Progenitor cell of endocrine pancreas (in vitro differentiated cells): ENCODE results near the gene NEURL1B. TPM values are rescaled to one million over a fixed set of nuclear protein-coding genes. Genes with fewer than 3 reads are reported as not detected.

Experiments
- DNase-seq: peaks from one replicate; pipeline ENCODE4 v3.0.0; 2021; ENCODE audit warnings: low spot score; ENCODE audit not compliant: unreplicated experiment
- H3K27ac Mint-ChIP-seq: 2 replicates; pipeline ENCODE4 v1.8.0; 2021; ENCODE audit warnings: mild to moderate bottlenecking, moderate library complexity, mixed read lengths
- H3K27me3 Mint-ChIP-seq: 2 replicates; pipeline ENCODE4 v1.8.0; 2021; ENCODE audit warnings: mixed read lengths
- H3K36me3 Mint-ChIP-seq: 2 replicates; pipeline ENCODE4 v1.8.0; 2022; ENCODE audit warnings: mixed read lengths; ENCODE audit not compliant: insufficient read depth
- H3K4me1 Mint-ChIP-seq: 2 replicates; pipeline ENCODE4 v1.8.0; 2021; ENCODE audit warnings: low read depth, mixed read lengths
- H3K4me3 Mint-ChIP-seq: 2 replicates; pipeline ENCODE4 v1.8.0; 2021; ENCODE audit warnings: low read depth, mild to moderate bottlenecking, moderate library complexity, mixed read lengths
- H3K9me3 Mint-ChIP-seq: 2 replicates; pipeline ENCODE4 v1.8.0; 2021; ENCODE audit warnings: low read depth, mixed read lengths
- total RNA-seq: library from RNA; stranded (reverse); gene quantifications from 2 replicates; pipeline ENCODE4 v1.2.1, GENCODE V29; 2021
- TF ChIP-seq, protein P1 (sequence below): fragments of 200-600 bp; sonication (generic); IDR thresholded peaks from one replicate; pipeline ENCODE4 v1.5.0; 2021; ENCODE audit warnings: antibody characterized with exemption, mild to moderate bottlenecking; ENCODE audit not compliant: unreplicated experiment

Gene NEURL1B
- total RNA-seq, 1 donor from 2014 or later: 4.0 TPM

DNA sequence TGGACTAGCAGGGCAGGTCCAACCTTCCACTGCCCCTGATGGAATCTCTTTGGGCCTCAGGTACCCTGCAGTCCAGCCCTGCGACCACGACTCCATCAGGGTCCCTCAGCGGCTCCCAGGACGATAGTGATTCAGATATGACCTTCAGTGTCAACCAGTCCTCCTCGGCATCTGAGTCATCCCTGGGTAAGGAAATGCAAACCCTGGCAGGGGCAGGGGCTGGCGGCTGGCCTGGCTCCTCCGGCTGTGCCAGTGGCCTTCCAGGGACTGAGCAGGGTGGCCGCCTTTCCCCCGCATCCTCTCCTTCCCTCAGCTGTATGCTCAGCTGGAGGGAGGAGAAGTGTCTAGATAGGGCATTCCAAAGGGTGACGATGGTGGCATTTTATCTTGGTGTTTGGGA lies 45.0 kb downstream of the NEURL1B start:
- TF ChIP-seq, protein P1, sequence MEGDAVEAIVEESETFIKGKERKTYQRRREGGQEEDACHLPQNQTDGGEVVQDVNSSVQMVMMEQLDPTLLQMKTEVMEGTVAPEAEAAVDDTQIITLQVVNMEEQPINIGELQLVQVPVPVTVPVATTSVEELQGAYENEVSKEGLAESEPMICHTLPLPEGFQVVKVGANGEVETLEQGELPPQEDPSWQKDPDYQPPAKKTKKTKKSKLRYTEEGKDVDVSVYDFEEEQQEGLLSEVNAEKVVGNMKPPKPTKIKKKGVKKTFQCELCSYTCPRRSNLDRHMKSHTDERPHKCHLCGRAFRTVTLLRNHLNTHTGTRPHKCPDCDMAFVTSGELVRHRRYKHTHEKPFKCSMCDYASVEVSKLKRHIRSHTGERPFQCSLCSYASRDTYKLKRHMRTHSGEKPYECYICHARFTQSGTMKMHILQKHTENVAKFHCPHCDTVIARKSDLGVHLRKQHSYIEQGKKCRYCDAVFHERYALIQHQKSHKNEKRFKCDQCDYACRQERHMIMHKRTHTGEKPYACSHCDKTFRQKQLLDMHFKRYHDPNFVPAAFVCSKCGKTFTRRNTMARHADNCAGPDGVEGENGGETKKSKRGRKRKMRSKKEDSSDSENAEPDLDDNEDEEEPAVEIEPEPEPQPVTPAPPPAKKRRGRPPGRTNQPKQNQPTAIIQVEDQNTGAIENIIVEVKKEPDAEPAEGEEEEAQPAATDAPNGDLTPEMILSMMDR: no peak
- no peak overlapping the region for H3K27ac Mint-ChIP-seq
- H3K4me1 Mint-ChIP-seq: peaks cover 1% of the 10 kb centered on the region
- H3K9me3 Mint-ChIP-seq: peaks cover 6% of the 10 kb centered on the region
- no peak overlapping the region for H3K4me3 Mint-ChIP-seq
- peaks cover 10% of the 10 kb centered on the region for H3K36me3 Mint-ChIP-seq
- peaks cover 39% of the 10 kb centered on the region for H3K27me3 Mint-ChIP-seq
- no peak for DNase-seq

DNA sequence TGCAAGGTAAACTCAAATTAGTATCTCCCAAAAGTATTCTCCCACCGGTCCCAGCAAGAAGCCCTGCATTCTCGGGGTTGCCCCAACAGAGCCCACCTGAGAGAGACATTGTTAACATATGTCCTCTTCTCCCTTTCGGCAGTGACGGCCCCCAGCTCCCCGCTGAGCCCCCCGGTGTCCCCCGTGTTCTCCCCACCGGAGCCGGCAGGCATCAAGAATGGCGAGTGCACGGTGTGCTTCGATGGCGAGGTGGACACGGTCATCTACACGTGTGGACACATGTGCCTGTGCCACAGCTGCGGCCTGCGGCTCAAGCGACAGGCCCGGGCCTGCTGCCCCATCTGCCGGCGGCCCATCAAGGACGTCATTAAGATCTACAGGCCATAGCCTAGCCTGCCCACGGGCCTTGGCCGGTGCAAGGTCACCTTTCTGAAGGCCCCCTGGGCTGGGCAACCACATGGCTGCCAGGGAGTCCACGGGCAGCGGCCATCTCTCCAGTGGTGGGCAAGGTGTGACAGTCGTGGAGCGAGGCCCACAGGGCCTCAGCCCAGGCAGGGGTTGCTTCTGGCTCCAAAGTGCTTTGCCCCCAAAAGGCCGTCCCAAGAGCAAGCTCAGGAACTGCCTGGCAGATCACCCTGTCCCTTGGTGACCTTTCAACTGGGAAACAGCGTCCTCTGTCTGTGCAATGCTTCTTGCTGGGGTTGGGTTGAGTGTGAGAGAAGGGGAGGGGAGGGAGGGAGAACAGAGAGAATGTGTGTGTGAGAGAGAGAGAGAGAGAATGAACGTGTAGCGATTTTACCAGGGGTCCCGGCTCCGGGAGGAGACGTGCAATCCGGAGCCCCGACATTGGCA lies 45.7 kb downstream of the NEURL1B start:
- TF ChIP-seq, protein P1: no peak
- Mint-ChIP-seq H3K27ac (no peak overlapping the region), H3K36me3 (peaks cover 7% of the 10 kb centered on the region), H3K9me3 (peaks cover 2% of the 10 kb centered on the region), H3K4me1 (peaks cover 1% of the 10 kb centered on the region), H3K27me3 (peaks cover 37% of the 10 kb centered on the region), H3K4me3 (no peak overlapping the region)
- DNase-seq: no peak

DNA sequence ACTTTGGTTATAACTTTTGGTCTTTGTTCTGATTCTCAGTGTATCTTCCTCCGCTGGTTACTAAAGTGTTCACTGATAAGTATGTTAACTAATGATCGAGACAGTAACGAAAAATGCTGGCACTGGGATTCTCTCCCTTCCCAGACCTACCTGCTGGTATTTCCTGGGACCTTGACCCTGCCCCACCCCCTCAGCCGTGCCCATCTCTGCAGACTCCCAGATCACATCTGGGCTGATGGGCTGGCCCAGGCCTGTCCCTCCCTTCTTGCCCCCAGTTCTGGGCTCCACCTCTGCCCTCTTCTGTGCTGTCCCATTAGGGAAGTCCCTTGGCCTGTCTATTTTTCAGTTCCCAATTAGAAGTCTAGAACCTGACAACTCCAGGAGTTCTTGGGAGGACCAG lies 46.9 kb downstream of the NEURL1B start:
- H3K4me1 Mint-ChIP-seq: peaks cover 2% of the 10 kb centered on the region
- H3K27me3 Mint-ChIP-seq: peaks cover 26% of the 10 kb centered on the region
- TF ChIP-seq, protein P1: no peak
- no peak overlapping the region for H3K4me3 Mint-ChIP-seq
- no peak overlapping the region for H3K27ac Mint-ChIP-seq
- no peaks in the 10 kb centered on the region for H3K9me3 Mint-ChIP-seq
- no peak for DNase-seq
- H3K36me3 Mint-ChIP-seq: peaks cover 2% of the 10 kb centered on the region

DNA sequence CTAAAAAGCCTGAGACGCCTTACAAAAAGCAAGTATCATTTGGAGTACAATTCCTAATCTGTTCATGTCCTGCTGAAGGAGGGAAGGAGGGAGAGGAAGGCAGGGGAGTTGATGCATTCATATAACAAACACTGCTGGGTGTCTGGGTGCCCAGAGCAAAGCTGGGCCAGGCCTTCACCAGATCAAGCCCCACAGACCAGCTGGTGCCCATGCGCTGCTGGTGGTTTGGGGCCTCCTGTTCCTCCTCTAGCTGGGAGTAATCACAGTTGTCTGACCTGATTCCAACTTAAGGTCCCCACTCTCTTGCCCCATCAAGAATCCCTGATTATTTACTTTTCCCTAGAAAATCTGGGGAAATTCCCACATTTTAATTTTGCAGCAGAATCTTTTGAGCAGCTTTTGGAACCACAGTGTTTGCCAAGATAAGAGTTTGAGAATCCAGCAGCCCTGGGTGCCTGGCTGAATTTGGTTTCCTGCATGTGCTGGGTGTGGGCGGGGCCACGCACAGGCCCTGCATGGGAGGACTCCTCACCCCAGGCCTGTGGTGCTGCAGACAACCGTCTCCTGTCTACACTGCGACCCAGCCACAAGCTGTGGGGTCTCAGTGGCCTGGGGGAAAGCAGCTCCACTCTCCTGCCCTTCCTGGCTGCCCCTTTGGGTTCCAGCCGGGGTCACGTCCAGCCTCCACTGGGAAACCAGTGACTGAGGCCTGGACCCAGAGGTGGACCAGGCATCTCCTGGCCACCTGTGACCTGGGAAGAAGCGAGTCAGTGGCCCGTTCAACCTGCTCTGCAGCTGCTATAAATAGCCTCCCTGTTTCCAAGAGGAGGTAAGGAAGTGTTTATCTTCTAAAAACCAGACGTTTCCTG lies 47.5 kb downstream of the NEURL1B start:
- DNase-seq: no peak
- peaks cover 1% of the 10 kb centered on the region for H3K36me3 Mint-ChIP-seq
- no peaks in the 10 kb centered on the region for H3K9me3 Mint-ChIP-seq
- H3K4me3 Mint-ChIP-seq: no peak overlapping the region
- H3K4me1 Mint-ChIP-seq: peaks cover 5% of the 10 kb centered on the region
- no peak overlapping the region for H3K27ac Mint-ChIP-seq
- TF ChIP-seq, protein P1: no peak
- peaks cover 30% of the 10 kb centered on the region for H3K27me3 Mint-ChIP-seq

DNA sequence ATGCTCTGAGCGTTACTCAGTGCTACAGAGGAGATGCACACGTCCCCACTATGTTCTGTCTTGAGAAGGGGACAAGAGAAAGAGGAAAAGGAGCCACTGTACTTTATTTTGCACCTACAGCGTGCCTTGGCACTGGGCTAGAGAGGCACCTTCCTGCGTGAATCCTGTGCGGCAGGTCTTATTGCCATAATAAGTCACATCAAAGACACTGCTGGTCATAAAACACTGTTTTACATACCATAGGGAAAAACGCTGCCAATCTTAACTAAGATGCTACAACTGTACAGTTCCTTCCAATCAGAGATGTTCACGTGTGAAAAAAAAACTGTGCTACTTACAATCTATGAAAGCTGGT lies 48.1 kb downstream of the NEURL1B start:
- peaks cover 1% of the 10 kb centered on the region for H3K36me3 Mint-ChIP-seq
- TF ChIP-seq, protein P1: no peak
- peaks cover 5% of the 10 kb centered on the region for H3K4me1 Mint-ChIP-seq
- no peak overlapping the region for H3K27ac Mint-ChIP-seq
- H3K27me3 Mint-ChIP-seq: peaks cover 32% of the 10 kb centered on the region
- no peak overlapping the region for H3K4me3 Mint-ChIP-seq
- H3K9me3 Mint-ChIP-seq: no peaks in the 10 kb centered on the region
- no peak for DNase-seq
